ENCODE results near the gene PIP4K2C.

GRCh38 chr12:57618966-57619433 lies 28.0 kb downstream of the PIP4K2C start:
- no peak for TF ChIP-seq CTCF (conservative IDR thresholded peaks at IDR 0.05 in 1 of 2, IDR thresholded peaks at IDR 0.05 in 1 of 2; ENCODE audit: low read depth in 1 of 2, low read length in 2 of 2)
- no peak for TF ChIP-seq EZH2 (IDR thresholded peaks at IDR 0.05; ENCODE audit: low read length, missing control alignments)
